ENCODE data around the gene NOD2.

- TF ChIP-seq TAF1 (IDR thresholded peaks at IDR 0.05; ENCODE audit: borderline replicate concordance, low read depth, low read length) (no peak), POLR2AphosphoS5 (IDR thresholded peaks at IDR 0.05; ENCODE audit: low read depth, low read length) (no peak)
These were observed 81.0 kb downstream of the NOD2 start for GRCh38 chr16:50774405-50774804.

Measured in GM12892 (cell line).